Progenitor cell of endocrine pancreas (in vitro differentiated cells): ENCODE data around the gene SWT1. TPM values are rescaled to one million over a fixed set of nuclear protein-coding genes. Genes with fewer than 3 reads are reported as not detected.
A peak's percentile ranks its signal among the peaks of the same experiment; 100 is the strongest.

Experiments used
- DNase-seq: peaks from one replicate; pipeline ENCODE4 v3.0.0; 2021; ENCODE audit warnings: low spot score; ENCODE audit not compliant: unreplicated experiment
- H3K27ac Mint-ChIP-seq: 2 replicates; pipeline ENCODE4 v1.8.0; 2021; ENCODE audit warnings: mild to moderate bottlenecking, moderate library complexity, mixed read lengths
- H3K27me3 Mint-ChIP-seq: 2 replicates; pipeline ENCODE4 v1.8.0; 2021; ENCODE audit warnings: mixed read lengths
- H3K36me3 Mint-ChIP-seq: 2 replicates; pipeline ENCODE4 v1.8.0; 2022; ENCODE audit warnings: mixed read lengths; ENCODE audit not compliant: insufficient read depth
- H3K4me1 Mint-ChIP-seq: 2 replicates; pipeline ENCODE4 v1.8.0; 2021; ENCODE audit warnings: low read depth, mixed read lengths
- H3K4me3 Mint-ChIP-seq: 2 replicates; pipeline ENCODE4 v1.8.0; 2021; ENCODE audit warnings: low read depth, mild to moderate bottlenecking, moderate library complexity, mixed read lengths
- H3K9me3 Mint-ChIP-seq: 2 replicates; pipeline ENCODE4 v1.8.0; 2021; ENCODE audit warnings: low read depth, mixed read lengths
- CTCF ChIP-seq: fragments of 200-600 bp; sonication (generic); IDR thresholded peaks from one replicate; pipeline ENCODE4 v1.5.0; 2021; ENCODE audit warnings: antibody characterized with exemption, mild to moderate bottlenecking; ENCODE audit not compliant: unreplicated experiment
- total RNA-seq: library from RNA; stranded (reverse); gene quantifications from 2 replicates; pipeline ENCODE4 v1.2.1, GENCODE V29; 2021

SWT1 gene
- total RNA-seq, 1 donor from 2014 or later, result 12.6 TPM

DNA sequence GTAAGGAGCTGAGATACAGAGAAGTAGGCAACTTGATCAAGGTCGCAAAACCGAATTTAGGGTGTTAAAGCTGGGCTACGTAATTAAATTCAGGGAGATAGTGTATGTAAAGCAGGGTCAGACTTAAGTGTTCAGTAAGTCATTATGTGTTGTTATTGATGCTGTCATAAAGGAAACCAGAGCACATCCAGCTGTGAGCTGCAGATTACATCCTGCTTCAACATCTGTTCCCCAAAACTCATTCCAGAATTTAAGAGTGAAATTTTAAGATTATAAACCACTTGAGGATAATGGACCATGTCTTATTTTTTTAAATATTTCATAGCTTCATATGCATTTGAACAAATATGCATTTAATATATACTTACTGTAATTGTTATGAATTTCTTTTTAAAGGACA, 110.3 kb downstream of the SWT1 start:
- DNase-seq, result no peak
- H3K4me1 Mint-ChIP-seq, result no peaks in the 10 kb centered on the region
- no peak for TF ChIP-seq CTCF
- H3K4me3 Mint-ChIP-seq, result no peak overlapping the region
- H3K27me3 Mint-ChIP-seq, result no peaks in the 10 kb centered on the region
- H3K9me3 Mint-ChIP-seq, result no peaks in the 10 kb centered on the region
- no peaks in the 10 kb centered on the region for H3K36me3 Mint-ChIP-seq
- no peak overlapping the region for H3K27ac Mint-ChIP-seq

DNA sequence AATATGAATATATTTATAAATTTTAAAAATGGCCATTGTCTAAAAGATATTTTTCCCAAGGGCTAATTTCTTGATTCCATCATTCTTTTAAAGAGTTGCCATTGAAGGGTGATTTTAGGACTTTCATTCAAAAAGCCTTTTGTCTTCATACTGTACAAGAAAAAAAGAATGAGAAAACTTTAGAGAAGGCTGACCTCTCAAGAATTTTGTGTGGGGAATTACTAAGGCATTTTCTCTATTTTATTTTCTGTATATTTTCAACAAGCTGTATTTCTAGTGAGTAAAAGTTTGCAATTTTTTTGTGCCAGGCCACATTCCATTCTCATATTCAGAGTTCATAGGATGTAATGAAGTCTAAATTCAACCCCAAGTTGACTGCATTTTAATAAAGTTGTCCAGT, 110.7 kb downstream of the SWT1 start:
- DNase-seq, result no peak
- no peaks in the 10 kb centered on the region for H3K27me3 Mint-ChIP-seq
- no peak for TF ChIP-seq CTCF
- H3K36me3 Mint-ChIP-seq, result no peaks in the 10 kb centered on the region
- H3K4me1 Mint-ChIP-seq, result no peaks in the 10 kb centered on the region
- H3K4me3 Mint-ChIP-seq, result no peak overlapping the region
- H3K27ac Mint-ChIP-seq, result no peak overlapping the region
- H3K9me3 Mint-ChIP-seq, result no peaks in the 10 kb centered on the region

- no peaks in the 10 kb centered on the region for H3K27me3 Mint-ChIP-seq
- H3K4me3 Mint-ChIP-seq, result no peak overlapping the region
- H3K9me3 Mint-ChIP-seq, result no peaks in the 10 kb centered on the region
- DNase-seq, result no peak
- TF ChIP-seq CTCF, result no peak
- H3K4me1 Mint-ChIP-seq, result no peaks in the 10 kb centered on the region
- H3K36me3 Mint-ChIP-seq, result no peaks in the 10 kb centered on the region
- H3K27ac Mint-ChIP-seq, result no peak overlapping the region
These were observed 111.4 kb downstream of the SWT1 start for GRCh38 chr1:185268352-185268751.

GRCh38 chr1:185271921-185272320, 115.0 kb downstream of the SWT1 start:
- Mint-ChIP-seq H3K4me3 (no peak overlapping the region), H3K27ac (peak overlapping the region; percentile 67), H3K27me3 (no peaks in the 10 kb centered on the region)

GRCh38 chr1:185279571-185279970, 122.6 kb downstream of the SWT1 start:
- no peak for TF ChIP-seq CTCF
- Mint-ChIP-seq H3K4me3 (no peak overlapping the region), H3K9me3 (no peaks in the 10 kb centered on the region), H3K27me3 (no peaks in the 10 kb centered on the region), H3K4me1 (no peaks in the 10 kb centered on the region), H3K27ac (no peak overlapping the region), H3K36me3 (peaks cover 13% of the 10 kb centered on the region)
- no peak for DNase-seq

More at GRCh38 chr1:185271921-185272320, 115.0 kb downstream of the SWT1 start:
- no peak for TF ChIP-seq CTCF
- DNase-seq, result no peak
- Mint-ChIP-seq H3K36me3 (no peaks in the 10 kb centered on the region), H3K4me1 (no peaks in the 10 kb centered on the region), H3K9me3 (no peaks in the 10 kb centered on the region)

DNA sequence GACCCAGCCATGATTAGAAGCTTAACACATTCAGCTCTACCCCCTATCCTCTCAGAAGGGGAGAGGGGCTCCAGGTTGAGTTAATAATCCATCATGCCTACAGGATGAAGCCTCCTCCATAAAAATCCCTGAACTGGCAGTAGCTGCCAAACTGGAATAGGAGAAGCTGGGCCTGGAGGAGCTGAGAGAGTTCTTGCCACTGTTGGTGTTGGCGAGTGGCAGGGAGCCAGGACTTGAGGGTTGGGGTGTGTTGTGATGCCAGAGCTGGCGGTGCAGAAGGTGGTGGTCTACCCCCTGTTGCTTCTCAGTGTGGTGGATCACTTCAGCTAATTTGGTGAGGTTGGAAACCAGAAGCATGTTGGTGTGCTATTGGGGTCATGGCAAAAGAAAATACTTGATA, 123.6 kb downstream of the SWT1 start:
- Mint-ChIP-seq H3K27me3 (no peaks in the 10 kb centered on the region), H3K27ac (peak overlapping the region; percentile 38), H3K4me3 (no peak overlapping the region), H3K36me3 (peaks cover 13% of the 10 kb centered on the region), H3K4me1 (peaks cover 3% of the 10 kb centered on the region), H3K9me3 (no peaks in the 10 kb centered on the region)
- TF ChIP-seq CTCF, result no peak
- DNase-seq, result no peak
